ENCODE measurements around the gene COX19. TPM values are rescaled to one million over a fixed set of nuclear protein-coding genes. Genes with fewer than 3 reads are reported as not detected.

The COX19 gene
- total RNA-seq, 4 donors from 2014 or later, result 8.6 to 30.2 (median 16.9) TPM

GRCh38 chr7:986766-987751, 11.7 kb upstream of the COX19 start:
- intact Hi-C loops (cut with DNase I; ENCODE audit: low total_unique reads), result no loop called here
- Histone ChIP-seq H3K9me3 (no peaks in the 10 kb centered on the region), H3K27me3 (peaks cover 38% of the 10 kb centered on the region), H3K4me1 (peaks cover 0 to 23% (median 17%) of the 10 kb centered on the region in 4 donors), H3K4me3 (no peak overlapping the region), H3K36me3 (no peaks in the 10 kb centered on the region), H3K27ac (no peak overlapping the region)
- TF ChIP-seq POLR2AphosphoS5 (IDR thresholded peaks at IDR 0.05), result no peak
- no peak for TF ChIP-seq EP300 (IDR thresholded peaks at IDR 0.05; ENCODE audit: low read depth)
- no peak for TF ChIP-seq POLR2A (IDR thresholded peaks at IDR 0.05)
- no peak for TF ChIP-seq CTCF (IDR thresholded peaks at IDR 0.05)
- in situ Hi-C loops (cut with MboI; ENCODE audit: low pct_ligation_motif_present in 1 of 4, low pct_unique_long_range_greater_than_20kb in 1 of 4, low sequenced_read_pairs in 3 of 4), result loop anchor here in 3 of 4 donors (25.0 kb wide), 2 partner anchors 150 to 175 kb away; partner anchors contain the start of gene ZFAND2A (in 2 of the 3)
- WGBS, 2 donors (ENCODE audit: low coverage in 1 of 2), result 70 to 78% methylated on average over 2 to 38 of the region's 56 CpGs
- no peak for DNase-seq

- no peak overlapping the region for H3K27ac ChIP-seq
- H3K4me1 ChIP-seq, result peaks cover 0 to 24% (median 17%) of the 10 kb centered on the region in 4 donors
- 73 to 79% methylated on average over 5 to 32 of the region's 41 CpGs for WGBS, 2 donors (ENCODE audit: low coverage in 1 of 2)
- peaks cover 38% of the 10 kb centered on the region for H3K27me3 ChIP-seq
- no peaks in the 10 kb centered on the region for H3K36me3 ChIP-seq
- no peaks in the 10 kb centered on the region for H3K9me3 ChIP-seq
- intact Hi-C loops (cut with DNase I; ENCODE audit: low total_unique reads) (no loop called here), in situ Hi-C loops (cut with MboI; ENCODE audit: low pct_ligation_motif_present in 1 of 4, low pct_unique_long_range_greater_than_20kb in 1 of 4, low sequenced_read_pairs in 3 of 4) (loop anchor here in 3 of 4 donors (25.0 kb wide), 2 partner anchors 151 to 176 kb away; partner anchors contain the start of gene ZFAND2A (in 2 of the 3))
- H3K4me3 ChIP-seq, result no peak overlapping the region
- no peak for TF ChIP-seq POLR2AphosphoS5 (IDR thresholded peaks at IDR 0.05)
- DNase-seq, result no peak
Observed at GRCh38 chr7:985915-986741, 10.8 kb upstream of the COX19 start.

- no peak for DNase-seq
- H3K36me3 ChIP-seq, result no peaks in the 10 kb centered on the region
- H3K9me3 ChIP-seq, result no peaks in the 10 kb centered on the region
- H3K4me1 ChIP-seq, result peaks cover 0 to 24% (median 17%) of the 10 kb centered on the region in 4 donors
- no peak overlapping the region for H3K27ac ChIP-seq
- in situ Hi-C loops (cut with MboI; ENCODE audit: low pct_ligation_motif_present in 1 of 4, low pct_unique_long_range_greater_than_20kb in 1 of 4, low sequenced_read_pairs in 3 of 4), result loop anchor here in 3 of 4 donors (25.0 kb wide), 2 partner anchors 152 to 177 kb away; partner anchors contain the start of gene ZFAND2A (in 2 of the 3)
- intact Hi-C loops (cut with DNase I; ENCODE audit: low total_unique reads), result no loop called here
- WGBS, 2 donors (ENCODE audit: low coverage in 1 of 2), result 86% methylated on average over 13 of the region's 16 CpGs; no CpG with 5 or more reads in 1 of the 2 donors
- H3K4me3 ChIP-seq, result no peak overlapping the region
- peaks cover 38% of the 10 kb centered on the region for H3K27me3 ChIP-seq
- TF ChIP-seq POLR2AphosphoS5 (IDR thresholded peaks at IDR 0.05) (no peak), CTCF (IDR thresholded peaks at IDR 0.05) (no peak), EP300 (IDR thresholded peaks at IDR 0.05; ENCODE audit: low read depth) (no peak), POLR2A (IDR thresholded peaks at IDR 0.05) (no peak)
Observed at GRCh38 chr7:985127-985416, 9.7 kb upstream of the COX19 start.

GRCh38 chr7:984361-985126, 9.2 kb upstream of the COX19 start:
- H3K27me3 ChIP-seq, result peaks cover 38% of the 10 kb centered on the region
- peaks cover 0 to 24% (median 17%) of the 10 kb centered on the region in 4 donors for H3K4me1 ChIP-seq
- no peak for DNase-seq
- no peak overlapping the region for H3K27ac ChIP-seq
- in situ Hi-C loops (cut with MboI; ENCODE audit: low pct_ligation_motif_present in 1 of 4, low pct_unique_long_range_greater_than_20kb in 1 of 4, low sequenced_read_pairs in 3 of 4), result loop anchor here in 3 of 4 donors (25.0 kb wide), 2 partner anchors 153 to 178 kb away; partner anchors contain the start of gene ZFAND2A (in 2 of the 3)
- H3K36me3 ChIP-seq, result no peaks in the 10 kb centered on the region
- H3K9me3 ChIP-seq, result no peaks in the 10 kb centered on the region
- intact Hi-C loops (cut with DNase I; ENCODE audit: low total_unique reads), result no loop called here
- no peak overlapping the region for H3K4me3 ChIP-seq
- no peak for TF ChIP-seq EP300 (IDR thresholded peaks at IDR 0.05; ENCODE audit: low read depth)
- no peak for TF ChIP-seq POLR2AphosphoS5 (IDR thresholded peaks at IDR 0.05)
- TF ChIP-seq CTCF (IDR thresholded peaks at IDR 0.05), result no peak
- no peak for TF ChIP-seq POLR2A (IDR thresholded peaks at IDR 0.05)
- WGBS, 2 donors (ENCODE audit: low coverage in 1 of 2), result 89% methylated on average over 25 of the region's 39 CpGs; no CpG with 5 or more reads in 1 of the 2 donors
